Measurements from ENCODE around the gene CDC42BPG. TPM values are rescaled to one million over a fixed set of nuclear protein-coding genes. Genes with fewer than 3 reads are reported as not detected.

CDC42BPG gene
- total and polyA plus RNA-seq, 5 donors: 0.36 to 2.3 (median 0.71) TPM

DNA sequence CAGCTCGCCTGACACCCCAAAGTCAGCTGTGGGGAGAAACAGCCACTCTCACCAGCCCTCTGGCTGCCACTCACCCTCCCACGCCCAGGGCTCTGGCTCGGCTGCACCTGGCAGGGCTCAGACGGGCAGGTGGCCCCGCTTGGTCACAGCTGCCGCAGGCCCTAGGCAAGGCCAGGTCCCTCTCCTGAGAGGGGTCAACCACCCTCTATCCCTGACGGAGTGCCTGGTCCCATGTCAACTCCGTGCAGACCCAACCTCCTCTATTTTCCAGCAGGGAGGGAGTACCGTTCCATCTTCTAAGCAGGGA lies 43.3 kb downstream of the CDC42BPG start:
- Histone ChIP-seq H3K27ac (ENCODE audit: low read length) (no peak overlapping the region), H3K4me1 (ENCODE audit: control insufficient read depth, insufficient read depth, low read length) (peaks cover 3% of the 10 kb centered on the region), H3K4me3 (ENCODE audit: low read length) (no peak overlapping the region), H3K9me3 (ENCODE audit: control insufficient read depth, low read length) (no peaks in the 10 kb centered on the region), H3K27me3 (ENCODE audit: control insufficient read depth, insufficient read depth) (no peaks in the 10 kb centered on the region)
- intact Hi-C loops (cut with DNase I): no loop called here
- 70% methylated on average over 9 of the region's 9 CpGs for WGBS
- no peak for ATAC-seq
- no peak for DNase-seq

- intact Hi-C loops (cut with DNase I): no loop called here
- ATAC-seq: no peak
- Histone ChIP-seq H3K27me3 (ENCODE audit: control insufficient read depth, insufficient read depth) (no peaks in the 10 kb centered on the region), H3K4me3 (ENCODE audit: low read length) (no peak overlapping the region), H3K4me1 (ENCODE audit: control insufficient read depth, insufficient read depth, low read length) (peaks cover 3% of the 10 kb centered on the region), H3K9me3 (ENCODE audit: control insufficient read depth, low read length) (no peaks in the 10 kb centered on the region), H3K27ac (ENCODE audit: low read length) (no peak overlapping the region)
- WGBS: 71% methylated on average over 26 of the region's 26 CpGs
- peak; percentile 18 to 61 (median 55) for DNase-seq
These were observed 43.9 kb downstream of the CDC42BPG start for GRCh38 chr11:64800303-64801157.

DNA sequence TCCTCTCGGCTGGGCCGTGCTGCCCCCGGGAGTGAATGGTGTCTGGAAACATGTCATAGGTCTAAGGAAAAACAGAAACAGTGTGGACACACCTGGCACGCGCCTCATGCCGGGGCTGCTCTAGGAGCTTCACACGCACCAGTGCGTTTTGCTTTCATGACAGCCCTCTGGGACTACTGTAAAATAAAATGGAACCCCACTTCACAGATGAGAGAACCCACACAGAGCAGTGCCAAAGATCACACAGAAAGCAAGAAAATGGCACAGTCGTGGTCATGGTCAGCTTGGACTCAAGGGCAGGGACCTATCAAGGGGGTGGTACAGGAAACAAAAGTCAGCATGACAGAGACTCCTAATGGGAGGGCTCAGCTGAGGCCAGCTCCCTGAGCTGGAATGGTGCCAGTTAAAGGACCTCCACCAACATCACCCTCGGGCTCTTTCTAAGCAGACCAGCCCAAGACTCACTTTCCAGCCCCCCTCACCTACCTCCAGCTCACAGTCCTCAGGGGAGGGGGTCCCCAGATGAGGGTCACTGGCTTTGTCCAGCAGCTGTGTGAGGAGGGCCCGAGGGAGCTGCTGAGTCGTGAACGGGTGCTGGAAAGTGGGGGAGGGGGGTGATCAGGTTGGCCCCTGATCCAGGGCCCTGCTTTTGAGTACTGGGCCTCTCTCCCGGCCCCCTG lies 44.7 kb downstream of the CDC42BPG start:
- peak in 1 of 2 donors; percentile 12 for ATAC-seq
- peaks cover 3% of the 10 kb centered on the region for H3K4me1 ChIP-seq (ENCODE audit: control insufficient read depth, insufficient read depth, low read length)
- DNase-seq: peak in 2 of 3 donors; percentile 10 to 40
- WGBS: 64% methylated on average over 14 of the region's 14 CpGs
- no peaks in the 10 kb centered on the region for H3K27me3 ChIP-seq (ENCODE audit: control insufficient read depth, insufficient read depth)
- no peaks in the 10 kb centered on the region for H3K9me3 ChIP-seq (ENCODE audit: control insufficient read depth, low read length)
- intact Hi-C loops (cut with DNase I): no loop called here
- H3K4me3 ChIP-seq (ENCODE audit: low read length): no peak overlapping the region
- no peak overlapping the region for H3K27ac ChIP-seq (ENCODE audit: low read length)

DNA sequence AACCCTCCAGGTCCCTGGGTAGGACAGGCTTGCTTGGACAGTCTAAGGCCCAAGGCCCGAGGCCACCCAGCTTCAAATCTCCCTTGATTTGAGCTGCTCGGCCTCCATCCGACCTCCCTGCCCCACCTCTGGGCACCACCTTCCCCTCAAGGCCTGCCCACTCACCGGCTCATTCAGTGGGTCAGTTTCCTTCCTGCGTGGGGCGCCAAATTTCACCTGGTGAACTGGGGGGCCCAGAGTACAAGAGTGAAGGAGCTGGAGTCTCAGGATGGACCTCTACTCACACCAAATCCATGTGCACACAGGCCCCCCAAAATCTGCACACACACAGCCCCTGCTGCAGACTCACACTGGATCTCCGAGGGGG lies 45.2 kb downstream of the CDC42BPG start:
- Histone ChIP-seq H3K27me3 (ENCODE audit: control insufficient read depth, insufficient read depth) (no peaks in the 10 kb centered on the region), H3K9me3 (ENCODE audit: control insufficient read depth, low read length) (no peaks in the 10 kb centered on the region), H3K4me3 (ENCODE audit: low read length) (no peak overlapping the region), H3K27ac (ENCODE audit: low read length) (no peak overlapping the region), H3K4me1 (ENCODE audit: control insufficient read depth, insufficient read depth, low read length) (peaks cover 3% of the 10 kb centered on the region)
- intact Hi-C loops (cut with DNase I): no loop called here
- ATAC-seq (no peak), DNase-seq (peak in 2 of 3 donors; percentile 5 to 16)
- WGBS: 73% methylated on average over 7 of the region's 7 CpGs

- WGBS: 87% methylated on average over 19 of the region's 19 CpGs
These were observed 47.5 kb downstream of the CDC42BPG start for GRCh38 chr11:64796757-64797541.

DNA sequence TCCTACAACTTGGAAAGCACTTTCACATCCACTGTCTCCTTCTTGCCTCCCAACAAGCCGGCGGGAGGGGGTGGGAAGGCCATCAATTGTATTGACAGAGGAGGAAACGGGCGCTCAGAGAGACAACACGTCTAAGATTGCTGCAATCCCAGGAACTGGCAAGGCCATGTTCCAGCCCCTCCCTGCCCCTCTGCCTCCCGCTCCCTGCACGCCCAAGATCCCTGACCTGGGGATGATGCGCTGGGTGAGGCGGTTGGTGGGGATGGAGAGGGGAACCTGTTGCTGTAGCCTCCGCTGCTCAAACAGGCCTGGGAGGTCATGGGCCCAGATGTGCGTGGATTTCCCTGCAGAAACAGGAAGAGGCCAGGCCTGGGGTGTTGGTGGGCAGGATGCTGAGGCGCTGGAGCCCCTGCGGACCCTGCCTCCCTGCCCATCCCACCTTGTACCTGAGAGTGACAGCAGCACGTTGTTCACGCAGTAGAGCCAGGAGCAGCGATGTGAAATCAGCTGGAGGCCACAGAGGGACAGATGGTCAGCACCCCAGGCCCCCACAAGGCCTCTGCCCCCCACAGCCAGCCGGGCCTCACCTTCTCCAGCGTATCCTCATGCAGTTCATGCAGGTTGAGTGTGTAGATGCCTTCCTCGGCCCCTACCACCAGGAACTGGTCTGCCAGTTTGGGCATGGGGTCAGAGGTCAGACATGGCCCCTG lies 48.3 kb downstream of the CDC42BPG start:
- H3K9me3 ChIP-seq (ENCODE audit: control insufficient read depth, low read length): no peaks in the 10 kb centered on the region
- no peak overlapping the region for H3K27ac ChIP-seq (ENCODE audit: low read length)
- H3K4me1 ChIP-seq (ENCODE audit: control insufficient read depth, insufficient read depth, low read length): no peaks in the 10 kb centered on the region
- H3K27me3 ChIP-seq (ENCODE audit: control insufficient read depth, insufficient read depth): no peaks in the 10 kb centered on the region
- ATAC-seq: no peak
- WGBS: 83% methylated on average over 19 of the region's 19 CpGs
- no peak overlapping the region for H3K4me3 ChIP-seq (ENCODE audit: low read length)
- intact Hi-C loops (cut with DNase I): no loop called here
- DNase-seq: peak in 1 of 3 donors; percentile 26

More at GRCh38 chr11:64796757-64797541, 47.5 kb downstream of the CDC42BPG start:
- Histone ChIP-seq H3K4me1 (ENCODE audit: control insufficient read depth, insufficient read depth, low read length) (no peaks in the 10 kb centered on the region), H3K27ac (ENCODE audit: low read length) (no peak overlapping the region), H3K9me3 (ENCODE audit: control insufficient read depth, low read length) (no peaks in the 10 kb centered on the region), H3K4me3 (ENCODE audit: low read length) (no peak overlapping the region), H3K27me3 (ENCODE audit: control insufficient read depth, insufficient read depth) (no peaks in the 10 kb centered on the region)
- intact Hi-C loops (cut with DNase I): no loop called here
- ATAC-seq: no peak
- DNase-seq: peak in 1 of 3 donors; percentile 38

- no peaks in the 10 kb centered on the region for H3K9me3 ChIP-seq (ENCODE audit: control insufficient read depth, low read length)
- intact Hi-C loops (cut with DNase I): no loop called here
- H3K4me1 ChIP-seq (ENCODE audit: control insufficient read depth, insufficient read depth, low read length): no peaks in the 10 kb centered on the region
- ATAC-seq: no peak
- H3K27ac ChIP-seq (ENCODE audit: low read length): no peak overlapping the region
- DNase-seq: peak in 1 of 3 donors; percentile 11
- no peaks in the 10 kb centered on the region for H3K27me3 ChIP-seq (ENCODE audit: control insufficient read depth, insufficient read depth)
- WGBS: 93% methylated on average over 10 of the region's 10 CpGs
- no peak overlapping the region for H3K4me3 ChIP-seq (ENCODE audit: low read length)
These were observed 49.9 kb downstream of the CDC42BPG start for GRCh38 chr11:64794526-64794925.

DNA sequence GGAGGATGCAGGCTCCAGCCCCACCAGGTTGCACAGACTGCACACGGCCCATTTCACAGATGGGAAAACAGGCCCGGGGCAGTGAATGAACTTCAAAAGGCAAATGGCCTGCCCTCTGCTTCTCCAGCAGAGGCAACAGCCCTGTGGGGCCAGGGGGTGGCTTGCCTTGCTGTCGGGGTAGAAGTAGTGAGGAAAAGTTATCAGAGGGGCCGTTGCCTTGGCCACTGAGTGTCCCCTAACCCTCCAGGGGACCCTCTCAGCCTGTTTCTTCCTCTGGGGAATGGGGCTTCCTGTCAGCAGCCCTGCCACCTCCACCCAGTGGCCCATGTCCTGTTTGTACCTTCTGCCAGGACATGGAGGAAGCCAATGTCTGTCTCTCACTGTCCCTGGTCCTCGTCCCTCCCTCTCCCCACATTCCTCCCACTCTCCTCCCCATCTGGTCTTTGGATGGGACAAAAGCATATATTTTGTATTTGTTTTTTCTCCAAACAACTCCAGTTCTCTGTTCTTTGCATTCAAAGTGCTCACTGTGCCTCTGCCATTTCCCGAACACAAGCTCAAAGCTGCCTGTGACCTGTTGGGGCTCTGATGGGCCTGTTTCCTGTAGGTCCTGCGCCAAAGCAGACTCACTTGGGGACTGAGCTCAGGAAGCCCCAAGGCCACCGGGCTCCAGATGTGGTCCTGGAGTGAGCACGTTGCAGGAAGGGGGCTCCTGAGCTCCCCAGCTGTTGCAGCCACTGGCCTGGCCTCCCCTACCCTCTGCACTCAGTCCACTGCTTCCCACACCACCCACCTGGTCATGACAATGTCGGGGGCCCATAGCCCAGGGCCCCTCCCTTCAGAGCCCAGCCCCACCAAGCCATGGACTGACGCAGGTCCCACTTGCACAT lies 50.9 kb downstream of the CDC42BPG start:
- no peaks in the 10 kb centered on the region for H3K4me1 ChIP-seq (ENCODE audit: control insufficient read depth, insufficient read depth, low read length)
- H3K9me3 ChIP-seq (ENCODE audit: control insufficient read depth, low read length): no peaks in the 10 kb centered on the region
- DNase-seq (peak in 1 of 3 donors; percentile 32), ATAC-seq (no peak)
- 53% methylated on average over 11 of the region's 11 CpGs for WGBS
- intact Hi-C loops (cut with DNase I): no loop called here
- no peaks in the 10 kb centered on the region for H3K27me3 ChIP-seq (ENCODE audit: control insufficient read depth, insufficient read depth)
- H3K27ac ChIP-seq (ENCODE audit: low read length): no peak overlapping the region
- H3K4me3 ChIP-seq (ENCODE audit: low read length): no peak overlapping the region

- no peaks in the 10 kb centered on the region for H3K27me3 ChIP-seq (ENCODE audit: control insufficient read depth, insufficient read depth)
- DNase-seq (no peak), ATAC-seq (no peak)
- H3K9me3 ChIP-seq (ENCODE audit: control insufficient read depth, low read length): no peaks in the 10 kb centered on the region
- 92% methylated on average over 4 of the region's 4 CpGs for WGBS
- intact Hi-C loops (cut with DNase I): no loop called here
- H3K4me3 ChIP-seq (ENCODE audit: low read length): no peak overlapping the region
- no peaks in the 10 kb centered on the region for H3K4me1 ChIP-seq (ENCODE audit: control insufficient read depth, insufficient read depth, low read length)
- H3K27ac ChIP-seq (ENCODE audit: low read length): no peak overlapping the region
These were observed 52.0 kb downstream of the CDC42BPG start for GRCh38 chr11:64792482-64792881.

DNA sequence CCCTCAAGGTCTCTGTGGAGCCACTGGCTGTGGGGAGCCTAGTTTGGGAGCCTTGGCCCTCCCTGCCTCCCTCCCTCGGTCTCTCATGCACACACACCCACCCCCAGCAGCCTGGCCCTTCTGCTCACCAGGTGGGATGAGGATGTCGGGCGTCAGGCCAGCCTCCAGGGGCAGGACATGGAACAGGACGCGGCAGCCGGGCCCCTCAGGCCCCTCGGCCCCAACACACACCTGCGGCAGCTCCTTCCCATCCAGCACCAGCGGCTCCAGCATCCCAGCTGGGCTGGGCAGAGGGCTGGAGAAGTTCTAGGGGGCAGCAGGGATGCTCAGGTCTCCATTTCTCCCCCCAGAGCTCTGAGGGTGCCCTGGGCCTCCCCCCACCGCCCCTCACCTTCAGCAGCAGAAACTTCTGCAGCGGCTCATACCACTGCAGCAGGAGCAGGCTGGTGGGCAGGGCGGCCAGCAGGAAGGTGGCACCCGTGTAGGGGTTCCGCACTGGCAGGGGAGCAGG lies 52.6 kb downstream of the CDC42BPG start:
- WGBS: 90% methylated on average over 14 of the region's 14 CpGs
- H3K27me3 ChIP-seq (ENCODE audit: control insufficient read depth, insufficient read depth): no peaks in the 10 kb centered on the region
- DNase-seq (peak in 2 of 3 donors; percentile 7 to 42), ATAC-seq (no peak)
- intact Hi-C loops (cut with DNase I): no loop called here
- H3K4me3 ChIP-seq (ENCODE audit: low read length): no peak overlapping the region
- H3K27ac ChIP-seq (ENCODE audit: low read length): no peak overlapping the region
- H3K4me1 ChIP-seq (ENCODE audit: control insufficient read depth, insufficient read depth, low read length): no peaks in the 10 kb centered on the region
- H3K9me3 ChIP-seq (ENCODE audit: control insufficient read depth, low read length): no peaks in the 10 kb centered on the region

All from right cardiac atrium (tissue), 5 donors.